K562 (cell line): ENCODE measurements around the gene ZBTB47. TPM values are rescaled to one million over a fixed set of nuclear protein-coding genes. Genes with fewer than 3 reads are reported as not detected.

ENCODE experiments used
- ATAC-seq: fragments of 200-7000 bp; cut with Tn5 transposase; 3 replicates; pipeline ENCODE4 v1.9.1; 2020; ENCODE audit warnings: moderate library complexity
- BruUV-seq: library from RNA; stranded (reverse); fragments of 400-500 nt; replicated peaks from 2 replicates; lab custom pipeline; 2021; lab: Mats Ljungman, UMichigan
- CTCF ChIA-PET: fragments of 300-600 bp; formaldehyde crosslinking; extraction: SDS; loops from one replicate; lab custom pipeline; 2021; ENCODE audit warnings: low intra/inter-chr PET ratio; lab: Yijun Ruan, JAX
- POLR2A ChIA-PET: fragments of 300-600, 350-650 bp; sonication (Branson Sonifier 250); formaldehyde crosslinking; extraction: SDS; loops from one replicate; lab custom pipeline; 2021; ENCODE audit warnings: antibody characterized with exemption, inconsistent platforms; lab: Yijun Ruan, JAX
- DNase-seq, 4 experiments: peaks; one replicate each; pipeline versions ENCODE4 v3.0.0 to v3.0.0-alpha.2; 2011 to 2018; ENCODE audit warnings: low spot score in 3 of 4, mixed read lengths in 3 of 4; ENCODE audit errors: extremely low read depth in 1 of 4
- FAIRE-seq: peaks from 2 replicates; lab custom pipeline; 2011; peaks lifted over from hg19 to GRCh38; lab: Jason Lieb, UNC
- H2AFZ ChIP-seq: 2 replicates; pipeline ENCODE4 v1.6.0; 2011; ENCODE audit warnings: low read depth, low read length, control low read depth, inconsistent platforms
- H3K27ac ChIP-seq: fragments of 200-600 bp; 3 replicates; pipeline ENCODE4 v1.8.0; 2011; ENCODE audit warnings: low read depth, mild to moderate bottlenecking, control low read depth, inconsistent platforms, low read length, moderate library complexity, mixed read lengths; ENCODE audit errors: extremely low read depth
- H3K27me3 ChIP-seq, 2 experiments: fragments of 300-600 bp in 1 of 2; 2 replicates in 1 of 2; 3 replicates in 1 of 2; pipeline versions ENCODE4 v1.6.0 to v1.8.0; 2011; ENCODE audit warnings: inconsistent platforms in 2 of 2, low read length in 2 of 2, mild to moderate bottlenecking in 1 of 2, mixed read lengths in 1 of 2, moderate library complexity in 1 of 2; ENCODE audit not compliant: control insufficient read depth in 2 of 2, insufficient read depth in 2 of 2
- H3K36me3 ChIP-seq: fragments of 300-600 bp; 3 replicates; pipeline ENCODE4 v1.8.0; 2011; ENCODE audit warnings: mild to moderate bottlenecking, low read length, inconsistent platforms; ENCODE audit not compliant: control insufficient read depth, insufficient read depth
- H3K4me1 ChIP-seq, 2 experiments: fragments of 200-600 bp in 1 of 2; replicated peaks in 1 of 2; 2 replicates in 1 of 2; 3 replicates in 1 of 2; pipeline versions ENCODE4 v1.5.1 to v1.8.0; 2011; ENCODE audit warnings: inconsistent platforms in 2 of 2, low read length in 2 of 2, mild to moderate bottlenecking in 1 of 2, mixed read lengths in 1 of 2, moderate library complexity in 1 of 2; ENCODE audit not compliant: control insufficient read depth in 2 of 2, insufficient read depth in 2 of 2
- H3K4me2 ChIP-seq: 2 replicates; pipeline ENCODE4 v1.6.1; 2011; ENCODE audit warnings: low read length, control low read depth, inconsistent platforms, mixed read lengths; ENCODE audit not compliant: insufficient read depth
- H3K4me3 ChIP-seq: fragments of 200-600 bp; sonication (generic), shearing (Covaris generic); 2 replicates; pipeline ENCODE4 v1.5.1; 2016; ENCODE audit warnings: control low read depth, inconsistent platforms
- H3K79me2 ChIP-seq: fragments of 200-600 bp; 3 replicates; pipeline ENCODE4 v1.8.0; 2011; ENCODE audit warnings: low read length, inconsistent platforms; ENCODE audit not compliant: control insufficient read depth, insufficient read depth
- H3K9ac ChIP-seq, 2 experiments: 2 replicates each; pipeline versions ENCODE4 v1.6.0 to v1.6.1; 2011; ENCODE audit warnings: low read depth in 2 of 2, low read length in 2 of 2, control low read depth in 1 of 2, inconsistent platforms in 1 of 2, mild to moderate bottlenecking in 1 of 2, mixed read lengths in 1 of 2; ENCODE audit not compliant: insufficient read depth in 1 of 2
- H3K9me1 ChIP-seq: one replicate; pipeline ENCODE4 v1.6.0; 2011; ENCODE audit warnings: inconsistent platforms, mild to moderate bottlenecking, low read length, moderate library complexity; ENCODE audit not compliant: control insufficient read depth, insufficient read depth
- H3K9me3 ChIP-seq: replicated peaks from 2 replicates; pipeline ENCODE4 v1.5.1; 2011; ENCODE audit warnings: low read depth, low read length, inconsistent platforms; ENCODE audit not compliant: control insufficient read depth, insufficient read depth
- H4K20me1 ChIP-seq: replicated peaks from 2 replicates; pipeline ENCODE4 v1.6.1; 2011; ENCODE audit warnings: low read length, inconsistent platforms, mixed read lengths; ENCODE audit not compliant: control insufficient read depth, insufficient read depth
- MAX ChIP-seq: sonication (generic); formaldehyde crosslinking; IDR thresholded peaks from 2 replicates; pipeline ENCODE4 v1.9.0; 2022; ENCODE audit warnings: mild to moderate bottlenecking, missing genetic modification reagents
- MCM5 ChIP-seq: fragments of 450-650 bp; IDR thresholded peaks from 2 replicates; pipeline ENCODE4 v1.6.1; 2016; ENCODE audit warnings: low read depth
- MEF2A ChIP-seq: IDR thresholded peaks from 2 replicates; pipeline ENCODE4 v1.6.1; 2011; ENCODE audit warnings: low read depth, mild to moderate bottlenecking, low read length, moderate library complexity; ENCODE audit not compliant: control insufficient read depth
- RBM25 ChIP-seq: fragments of 200-400 bp; formaldehyde crosslinking; IDR thresholded peaks from 2 replicates; pipeline ENCODE4 v1.6.1; 2018; ENCODE audit warnings: low read length, low read depth, moderate library complexity; ENCODE audit not compliant: severe bottlenecking
- TRIM28 ChIP-seq: fragments of 450-650 bp; IDR thresholded peaks from 2 replicates; pipeline ENCODE4 v1.6.1; 2017
- ZNF609 ChIP-seq: sonication (generic); formaldehyde crosslinking; IDR thresholded peaks from 2 replicates; pipeline ENCODE4 v1.8.1; 2023; ENCODE audit warnings: missing genetic modification reagents, mild to moderate bottlenecking, borderline replicate concordance
- WGBS: fragments of 100-300 bp; shearing (Covaris generic); methylation state at CpG from one replicate; pipeline ENCODE4 v1.1.6; 2016; ENCODE audit warnings: low coverage, mixed read lengths; ENCODE audit not compliant: insufficient coverage; ENCODE audit errors: missing lambda C conversion rate; 5-methylcytosine and 5-hydroxymethylcytosine counted together
- in situ Hi-C: fragments of 300-500 bp; cut with MboI; formaldehyde crosslinking; loops from 4 replicates; pipeline ENCODE4 v1.15.0; 2018; ENCODE audit warnings: inconsistent platforms, mixed read lengths
- intact Hi-C: fragments of 100-400 bp; cut with micrococcal nuclease; formaldehyde crosslinking; loops from 2 replicates; pipeline ENCODE4 v1.14.2; 2022
- polyA plus RNA-seq, 8 experiments: library from polyadenylated mRNA; depleted of rRNA in 4 of 8; stranded (reverse) in 5 of 8; unstranded in 3 of 8; fragments of >200 nt; fragmentation: Nextera tagmentation in 2 of 8; fragmentation: Illumina TruSeq in 1 of 8; extraction: Ambion mirVana in 2 of 8; extraction: Trizol in 1 of 8; gene quantifications; 2 replicates each; pipeline versions ENCODE4 v1.2.1 to v1.2.3, GENCODE V29; 2011 to 2014; ENCODE audit warnings: inconsistent platforms in 1 of 8, missing spikeins in 1 of 8
- total RNA-seq, 7 experiments: library from RNA; depleted of rRNA in 6 of 7; stranded (reverse); fragments of >200 nt in 6 of 7; fragmentation: Illumina TruSeq in 2 of 7; extraction: Trizol in 2 of 7; gene quantifications; 2 replicates each; pipeline versions ENCODE4 v1.2.1 to v1.2.3, GENCODE V29; 2011 to 2021; ENCODE audit warnings: low replicate concordance in 1 of 7

ZBTB47 gene
- total and polyA plus RNA-seq, 9 of the 15 experiments (the other 6 are each of a cell fraction or from before 2014, with no cell fraction given) = 0.11 to 4.6 (median 1.7) TPM; not detected in 1

GRCh38 chr3:42674146-42674545, 20.6 kb downstream of the ZBTB47 start (continued):
- TF ChIP-seq ZNF609 = no peak
- TF ChIP-seq, all 486 proteins: peak for 0

- BruUV-seq = no TSS peak
- ATAC-seq = no peak
Measured at GRCh38 chr3:42675909-42676308, 22.4 kb downstream of the ZBTB47 start.

More at GRCh38 chr3:42675909-42676308, 22.4 kb downstream of the ZBTB47 start:
- no peaks in the 10 kb centered on the region for H3K4me1 ChIP-seq
- H3K27me3 ChIP-seq = peaks cover 11 to 16% of the 10 kb centered on the region in 2 experiments; a peak in 4 of 5 replicates
- ChIA-PET POLR2A (interaction anchor here (1.2 kb wide), 1 partner anchor 23 kb away, joined by 3 read pairs; no protein-coding TSS in a partner anchor), CTCF (no interaction called here)
- H3K79me2 ChIP-seq = no peaks in the 10 kb centered on the region
- H3K4me3 ChIP-seq = no peak overlapping the region
- H3K9me1 ChIP-seq = no peaks in the 10 kb centered on the region
- no peak overlapping the region for H2AFZ ChIP-seq
- no peak overlapping the region for H3K4me2 ChIP-seq
- H3K27ac ChIP-seq = no peak overlapping the region
- FAIRE-seq (no peak), DNase-seq (no peak)
- 3% methylated on average over 2 of the region's 2 CpGs for WGBS
- no peaks in the 10 kb centered on the region for H3K9me3 ChIP-seq
- TF ChIP-seq RBM25 (peak; percentile 86), MAX (no peak), MCM5 (no peak), MEF2A (no peak), TRIM28 (0 out of 2 replicates have a peak, but pooled peaks have one; percentile 15)
- no peaks in the 10 kb centered on the region for H3K36me3 ChIP-seq
- H3K9ac ChIP-seq = no peak overlapping the region
- H4K20me1 ChIP-seq = no peaks in the 10 kb centered on the region
- intact Hi-C loops = no loop called here
- in situ Hi-C loops = no loop called here
